ENCODE results near the gene ELK3.

The ELK3 gene

GRCh38 chr12:96263449-96263902, 69.3 kb downstream of the ELK3 start:
- H3K27ac ChIP-seq (ENCODE audit: low read depth, low read length) = no peak overlapping the region
- H3K36me3 ChIP-seq (ENCODE audit: low read length) = peaks cover 7% of the 10 kb centered on the region; the same call in 1 of the 2 replicates

GRCh38 chr12:96265400-96265799, 71.2 kb downstream of the ELK3 start:
- Histone ChIP-seq H3K27me3 (ENCODE audit: low read length) (no peaks in the 10 kb centered on the region), H3K27ac (ENCODE audit: low read depth, low read length) (no peak overlapping the region), H2AFZ (ENCODE audit: low read depth, low read length, severe bottlenecking) (no peak overlapping the region), H3K4me2 (ENCODE audit: low read depth, low read length, poor library complexity, severe bottlenecking) (no peak overlapping the region), H3K9me3 (ENCODE audit: insufficient read depth, low read length) (no peaks in the 10 kb centered on the region), H3K79me2 (ENCODE audit: insufficient read depth, low read length) (no peaks in the 10 kb centered on the region), H3K9ac (ENCODE audit: low read length) (no peak overlapping the region), H3F3A (ENCODE audit: insufficient read depth) (0 out of 2 replicates have a peak, but pooled peaks cover 4% of the 10 kb centered on the region), H3K4me3 (ENCODE audit: insufficient read depth, low read length, poor library complexity, severe bottlenecking) (no peak overlapping the region), H3K36me3 (ENCODE audit: low read length) (peaks cover 7% of the 10 kb centered on the region; the same call in 1 of the 2 replicates), H4K20me1 (ENCODE audit: low read depth, low read length) (0 out of 2 replicates have a peak, but pooled peaks cover 3% of the 10 kb centered on the region), H3K9me2 (replicated peaks; ENCODE audit: insufficient read depth, low read length) (no peaks in the 10 kb centered on the region)
- no peak for TF ChIP-seq EZH2phosphoT487 (conservative IDR thresholded peaks at IDR 0.05; ENCODE audit: low read length)
- no peak for TF ChIP-seq CTCF (IDR thresholded peaks at IDR 0.05; ENCODE audit: insufficient read depth, low read length, poor library complexity, severe bottlenecking)

More at GRCh38 chr12:96263449-96263902, 69.3 kb downstream of the ELK3 start:
- Histone ChIP-seq H3K9me3 (ENCODE audit: insufficient read depth, low read length) (no peaks in the 10 kb centered on the region), H4K20me1 (ENCODE audit: low read depth, low read length) (0 out of 2 replicates have a peak, but pooled peaks cover 3% of the 10 kb centered on the region), H3K9ac (ENCODE audit: low read length) (no peak overlapping the region), H3K79me2 (ENCODE audit: insufficient read depth, low read length) (no peaks in the 10 kb centered on the region), H3K9me2 (replicated peaks; ENCODE audit: insufficient read depth, low read length) (no peaks in the 10 kb centered on the region), H2AFZ (ENCODE audit: low read depth, low read length, severe bottlenecking) (no peak overlapping the region), H3K4me2 (ENCODE audit: low read depth, low read length, poor library complexity, severe bottlenecking) (no peak overlapping the region), H3K4me3 (ENCODE audit: insufficient read depth, low read length, poor library complexity, severe bottlenecking) (no peak overlapping the region), H3F3A (ENCODE audit: insufficient read depth) (0 out of 2 replicates have a peak, but pooled peaks cover 4% of the 10 kb centered on the region), H3K27me3 (ENCODE audit: low read length) (no peaks in the 10 kb centered on the region)
- TF ChIP-seq CTCF (IDR thresholded peaks at IDR 0.05; ENCODE audit: insufficient read depth, low read length, poor library complexity, severe bottlenecking) (no peak), EZH2phosphoT487 (conservative IDR thresholded peaks at IDR 0.05; ENCODE audit: low read length) (no peak)

GRCh38 chr12:96265836-96266235, 71.7 kb downstream of the ELK3 start:
- Histone ChIP-seq H3F3A (ENCODE audit: insufficient read depth) (0 out of 2 replicates have a peak, but pooled peaks cover 4% of the 10 kb centered on the region), H3K27ac (ENCODE audit: low read depth, low read length) (no peak overlapping the region), H3K27me3 (ENCODE audit: low read length) (no peaks in the 10 kb centered on the region), H3K9me3 (ENCODE audit: insufficient read depth, low read length) (no peaks in the 10 kb centered on the region), H3K79me2 (ENCODE audit: insufficient read depth, low read length) (no peaks in the 10 kb centered on the region), H3K9me2 (replicated peaks; ENCODE audit: insufficient read depth, low read length) (no peaks in the 10 kb centered on the region), H2AFZ (ENCODE audit: low read depth, low read length, severe bottlenecking) (no peak overlapping the region), H3K4me2 (ENCODE audit: low read depth, low read length, poor library complexity, severe bottlenecking) (no peak overlapping the region), H4K20me1 (ENCODE audit: low read depth, low read length) (0 out of 2 replicates have a peak, but pooled peaks cover 3% of the 10 kb centered on the region), H3K4me3 (ENCODE audit: insufficient read depth, low read length, poor library complexity, severe bottlenecking) (no peak overlapping the region), H3K9ac (ENCODE audit: low read length) (no peak overlapping the region), H3K36me3 (ENCODE audit: low read length) (peaks cover 8% of the 10 kb centered on the region; the same call in 1 of the 2 replicates)
- no peak for TF ChIP-seq CTCF (IDR thresholded peaks at IDR 0.05; ENCODE audit: insufficient read depth, low read length, poor library complexity, severe bottlenecking)
- TF ChIP-seq EZH2phosphoT487 (conservative IDR thresholded peaks at IDR 0.05; ENCODE audit: low read length) = no peak
